Neural cell (in vitro differentiated cells): ENCODE results near the gene TAF5L. TPM values are rescaled to one million over a fixed set of nuclear protein-coding genes. Genes with fewer than 3 reads are reported as not detected.

Experiments used
- H2AFZ ChIP-seq: fragments of 200-600, 300-800 bp; sonication (generic), shearing (Covaris generic); 2 replicates; pipeline ENCODE4 v1.6.0; 2014; ENCODE audit warnings: low read depth, mild to moderate bottlenecking, antibody characterized with exemption, low read length, moderate library complexity
- H3F3A ChIP-seq: fragments of 200-600 bp; shearing (Covaris generic); 2 replicates; pipeline ENCODE4 v1.6.1; 2016; ENCODE audit warnings: mild to moderate bottlenecking, moderate library complexity, mixed read lengths, antibody characterized with exemption, low read length; ENCODE audit not compliant: insufficient read depth, poor library complexity, severe bottlenecking
- H3K27ac ChIP-seq: fragments of 200-600, 300-800 bp; sonication (generic), shearing (Covaris generic); 2 replicates; pipeline ENCODE4 v1.5.1; 2014; ENCODE audit warnings: mild to moderate bottlenecking, low read length, moderate library complexity
- H3K27me3 ChIP-seq: fragments of 300-800, 200-600 bp; sonication (generic), shearing (Covaris generic); 2 replicates; pipeline ENCODE4 v1.6.0; 2014; ENCODE audit warnings: mild to moderate bottlenecking, low read depth, low read length, moderate library complexity; ENCODE audit not compliant: insufficient read depth
- H3K36me3 ChIP-seq: fragments of 300-800, 200-600 bp; sonication (generic), shearing (Covaris generic); 2 replicates; pipeline ENCODE4 v1.5.1; 2014; ENCODE audit warnings: mild to moderate bottlenecking, antibody characterized with exemption, low read length, moderate library complexity; ENCODE audit not compliant: insufficient read depth
- H3K4me2 ChIP-seq: fragments of 300-800, 200-600 bp; sonication (generic), shearing (Covaris generic); 2 replicates; pipeline ENCODE4 v1.6.0; 2014; ENCODE audit warnings: mild to moderate bottlenecking, low read length
- H3K4me3 ChIP-seq: fragments of 300-800, 200-600 bp; sonication (generic), shearing (Covaris generic); 2 replicates; pipeline ENCODE4 v1.5.1; 2014; ENCODE audit warnings: mild to moderate bottlenecking, low read length, moderate library complexity
- H3K79me2 ChIP-seq: fragments of 200-600 bp; shearing (Covaris generic); replicated peaks from 2 replicates; pipeline ENCODE4 v1.6.0; 2014; ENCODE audit warnings: mild to moderate bottlenecking, low read length, moderate library complexity; ENCODE audit not compliant: insufficient read depth
- H3K9ac ChIP-seq: fragments of 300-800, 200-600 bp; sonication (generic), shearing (Covaris generic); 2 replicates; pipeline ENCODE4 v1.6.1; 2016; ENCODE audit warnings: mild to moderate bottlenecking, low read length, mixed read lengths
- H3K9me2 ChIP-seq: fragments of 200-600 bp; shearing (Covaris generic); 2 replicates; pipeline ENCODE4 v1.6.1; 2016; ENCODE audit warnings: mild to moderate bottlenecking, low read length, mixed read lengths; ENCODE audit not compliant: insufficient read depth
- H3K9me3 ChIP-seq: fragments of 200-600, 300-800 bp; sonication (generic), shearing (Covaris generic); 2 replicates; pipeline ENCODE4 v1.6.1; 2016; ENCODE audit warnings: mild to moderate bottlenecking, mixed run types, low read length, moderate library complexity, mixed read lengths
- H4K20me1 ChIP-seq: fragments of 200-600 bp; shearing (Covaris generic); 2 replicates; pipeline ENCODE4 v1.6.1; 2016; ENCODE audit warnings: mild to moderate bottlenecking, mixed run types; ENCODE audit not compliant: insufficient read depth
- CTCF ChIP-seq: fragments of 450-650 bp; IDR thresholded peaks from 2 replicates; pipeline ENCODE4 v1.5.1; 2014; ENCODE audit warnings: antibody characterized with exemption, mild to moderate bottlenecking, moderate library complexity; ENCODE audit not compliant: poor library complexity, severe bottlenecking
- EP300 ChIP-seq: fragments of 450-650 bp; conservative IDR thresholded peaks from 2 replicates; pipeline ENCODE4 v1.6.1; 2014; ENCODE audit warnings: antibody characterized with exemption, mild to moderate bottlenecking, moderate library complexity; ENCODE audit not compliant: poor library complexity, severe bottlenecking
- EZH2 ChIP-seq: fragments of 200-600, 300-800 bp; shearing (Covaris generic), sonication (generic); IDR thresholded peaks from 2 replicates; pipeline ENCODE4 v1.6.1; 2014; ENCODE audit warnings: antibody characterized with exemption, low read length, borderline replicate concordance, mild to moderate bottlenecking; ENCODE audit not compliant: insufficient read depth, poor library complexity, severe bottlenecking
- MXI1 ChIP-seq: fragments of 450-650 bp; conservative IDR thresholded peaks from 2 replicates; pipeline ENCODE4 v1.6.1; 2014; ENCODE audit warnings: antibody characterized with exemption, mild to moderate bottlenecking; ENCODE audit not compliant: poor library complexity, severe bottlenecking
- POLR2AphosphoS5 ChIP-seq: IDR thresholded peaks from 2 replicates; pipeline ENCODE4 v1.6.1; 2012
- RAD21 ChIP-seq: fragments of 450-650 bp; conservative IDR thresholded peaks from 2 replicates; pipeline ENCODE4 v1.6.1; 2014; ENCODE audit warnings: antibody characterized with exemption, mild to moderate bottlenecking, moderate library complexity
- SMC3 ChIP-seq: fragments of 450-650 bp; conservative IDR thresholded peaks from 2 replicates; pipeline ENCODE4 v1.6.1; 2014; ENCODE audit warnings: antibody characterized with exemption, mild to moderate bottlenecking, moderate library complexity; ENCODE audit not compliant: poor library complexity
- TAF1 ChIP-seq: IDR thresholded peaks from 2 replicates; pipeline ENCODE4 v1.6.1; 2012; ENCODE audit warnings: low read depth
- polyA plus RNA-seq: library from polyadenylated mRNA; depleted of rRNA; stranded (reverse); fragments of >200 nt; gene quantifications from 2 replicates; pipeline ENCODE4 v1.2.3, GENCODE V29; 2014
- TF ChIP-seq, protein P1 (sequence below): IDR thresholded peaks from 2 replicates; pipeline ENCODE4 v1.6.1; 2012; ENCODE audit warnings: borderline replicate concordance

Gene TAF5L
- polyA plus RNA-seq, 1 donor from 2014 or later, result 18.5 TPM

GRCh38 chr1:229570305-229570704 is 55.6 kb downstream of the TAF5L start:
- Histone ChIP-seq H3K9me2 (no peaks in the 10 kb centered on the region), H3K27ac (no peak overlapping the region), H3F3A (no peaks in the 10 kb centered on the region), H3K79me2 (no peaks in the 10 kb centered on the region), H3K36me3 (no peaks in the 10 kb centered on the region), H3K9me3 (no peaks in the 10 kb centered on the region), H3K9ac (no peak overlapping the region), H2AFZ (no peak overlapping the region), H4K20me1 (no peaks in the 10 kb centered on the region), H3K27me3 (no peaks in the 10 kb centered on the region), H3K4me2 (no peak overlapping the region), H3K4me3 (no peak overlapping the region)
- no peak for TF ChIP-seq TAF1
- no peak for TF ChIP-seq SMC3
- no peak for TF ChIP-seq MXI1
- TF ChIP-seq POLR2AphosphoS5, result no peak
- TF ChIP-seq, protein P1, sequence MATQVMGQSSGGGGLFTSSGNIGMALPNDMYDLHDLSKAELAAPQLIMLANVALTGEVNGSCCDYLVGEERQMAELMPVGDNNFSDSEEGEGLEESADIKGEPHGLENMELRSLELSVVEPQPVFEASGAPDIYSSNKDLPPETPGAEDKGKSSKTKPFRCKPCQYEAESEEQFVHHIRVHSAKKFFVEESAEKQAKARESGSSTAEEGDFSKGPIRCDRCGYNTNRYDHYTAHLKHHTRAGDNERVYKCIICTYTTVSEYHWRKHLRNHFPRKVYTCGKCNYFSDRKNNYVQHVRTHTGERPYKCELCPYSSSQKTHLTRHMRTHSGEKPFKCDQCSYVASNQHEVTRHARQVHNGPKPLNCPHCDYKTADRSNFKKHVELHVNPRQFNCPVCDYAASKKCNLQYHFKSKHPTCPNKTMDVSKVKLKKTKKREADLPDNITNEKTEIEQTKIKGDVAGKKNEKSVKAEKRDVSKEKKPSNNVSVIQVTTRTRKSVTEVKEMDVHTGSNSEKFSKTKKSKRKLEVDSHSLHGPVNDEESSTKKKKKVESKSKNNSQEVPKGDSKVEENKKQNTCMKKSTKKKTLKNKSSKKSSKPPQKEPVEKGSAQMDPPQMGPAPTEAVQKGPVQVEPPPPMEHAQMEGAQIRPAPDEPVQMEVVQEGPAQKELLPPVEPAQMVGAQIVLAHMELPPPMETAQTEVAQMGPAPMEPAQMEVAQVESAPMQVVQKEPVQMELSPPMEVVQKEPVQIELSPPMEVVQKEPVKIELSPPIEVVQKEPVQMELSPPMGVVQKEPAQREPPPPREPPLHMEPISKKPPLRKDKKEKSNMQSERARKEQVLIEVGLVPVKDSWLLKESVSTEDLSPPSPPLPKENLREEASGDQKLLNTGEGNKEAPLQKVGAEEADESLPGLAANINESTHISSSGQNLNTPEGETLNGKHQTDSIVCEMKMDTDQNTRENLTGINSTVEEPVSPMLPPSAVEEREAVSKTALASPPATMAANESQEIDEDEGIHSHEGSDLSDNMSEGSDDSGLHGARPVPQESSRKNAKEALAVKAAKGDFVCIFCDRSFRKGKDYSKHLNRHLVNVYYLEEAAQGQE, result no peak
- TF ChIP-seq RAD21, result no peak
- TF ChIP-seq EP300, result no peak
- TF ChIP-seq CTCF, result no peak
- no peak for TF ChIP-seq EZH2

DNA sequence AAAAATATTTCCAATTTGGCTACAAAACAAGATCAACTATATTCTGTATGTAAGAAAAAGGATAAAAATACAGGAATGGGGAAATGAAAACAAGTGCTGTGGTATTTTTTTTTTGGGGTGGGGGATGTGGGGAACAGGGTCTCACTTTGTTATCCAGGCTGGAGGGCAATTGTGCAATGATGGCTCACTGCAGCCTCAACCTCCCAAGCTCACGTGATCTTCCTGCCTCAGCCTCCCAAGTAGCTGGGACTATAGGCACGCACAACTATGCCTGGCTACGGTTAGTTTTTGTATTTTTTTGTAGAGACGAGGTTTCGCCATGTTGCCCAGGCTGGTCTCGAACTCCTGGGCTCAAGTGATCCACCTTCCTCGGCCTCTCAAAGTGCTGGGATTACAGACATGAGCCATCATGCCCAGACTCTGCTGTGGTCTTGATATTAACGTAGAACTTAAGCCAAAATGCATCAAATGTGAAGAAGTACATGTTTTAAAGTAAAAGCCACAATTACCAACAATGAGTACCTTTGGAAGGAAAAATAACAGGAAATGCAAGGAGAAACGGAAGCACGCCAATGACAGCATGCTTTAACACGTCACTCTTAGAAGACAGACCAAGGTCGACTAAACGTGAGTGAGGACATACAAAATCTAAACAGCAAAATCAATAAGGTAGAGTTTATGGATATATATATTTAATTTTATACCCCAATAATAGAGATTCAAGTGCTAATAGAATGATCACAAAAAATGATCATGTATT is 58.6 kb downstream of the TAF5L start:
- no peak overlapping the region for H2AFZ ChIP-seq
- no peaks in the 10 kb centered on the region for H3K27me3 ChIP-seq
- no peaks in the 10 kb centered on the region for H3K36me3 ChIP-seq
- no peak overlapping the region for H3K4me2 ChIP-seq
- no peaks in the 10 kb centered on the region for H3K9me2 ChIP-seq
- H3F3A ChIP-seq, result no peaks in the 10 kb centered on the region
- TF ChIP-seq POLR2AphosphoS5 (no peak), CTCF (no peak), MXI1 (no peak), TAF1 (no peak), EZH2 (no peak), RAD21 (no peak), EP300 (no peak)
- TF ChIP-seq, protein P1, result no peak
- H3K4me3 ChIP-seq, result no peak overlapping the region
- no peak overlapping the region for H3K27ac ChIP-seq
- no peaks in the 10 kb centered on the region for H3K79me2 ChIP-seq
- H3K9me3 ChIP-seq, result no peaks in the 10 kb centered on the region
- no peak overlapping the region for H3K9ac ChIP-seq
- H4K20me1 ChIP-seq, result no peaks in the 10 kb centered on the region
